HCT116 (cell line): Measurements from ENCODE around the gene C19orf25.

Experiments used
- CTCF ChIP-seq, 3 experiments: fragments of 200-600 bp in 1 of 3; sonication (generic) in 1 of 3; IDR thresholded peaks in 2 of 3; conservative IDR thresholded peaks in 1 of 3; 2 replicates each; pipeline ENCODE4 v1.5.1; 2012 to 2017; ENCODE audit warnings: low read depth in 2 of 3, low read length in 2 of 3, antibody characterized with exemption in 1 of 3, borderline replicate concordance in 1 of 3, control low read depth in 1 of 3, mild to moderate bottlenecking in 1 of 3, mixed read lengths in 1 of 3, mixed run types in 1 of 3, moderate library complexity in 1 of 3; ENCODE audit not compliant: insufficient read depth in 1 of 3
- EZH2 ChIP-seq: fragments of 200-600 bp; sonication (generic); IDR thresholded peaks from 2 replicates; pipeline ENCODE4 v1.6.1; 2017; ENCODE audit warnings: antibody characterized with exemption, mixed run types
- JUND ChIP-seq: IDR thresholded peaks from 2 replicates; pipeline ENCODE4 v1.6.1; 2012
- POLR2AphosphoS5 ChIP-seq: IDR thresholded peaks from 2 replicates; pipeline ENCODE4 v1.6.1; 2011; ENCODE audit warnings: mild to moderate bottlenecking, low read depth, low read length, moderate library complexity
- SP1 ChIP-seq: IDR thresholded peaks from 2 replicates; pipeline ENCODE4 v1.6.1; 2012; ENCODE audit warnings: low read depth

GRCh38 chr19:1526066-1526778 lies 47.2 kb upstream of the C19orf25 start:
- TF ChIP-seq EZH2 (no peak), SP1 (no peak), CTCF (IDR thresholded peaks at IDR 0.05 in 2 of 3, conservative IDR thresholded peaks at IDR 0.05 in 1 of 3; ENCODE audit: borderline replicate concordance in 1 of 3, insufficient read depth in 1 of 3, low read depth in 2 of 3, low read length in 2 of 3) (no peak), JUND (no peak), POLR2AphosphoS5 (no peak)
